Measurements from ENCODE around the gene STAG1.

GRCh38 chr3:136664771-136665170, 87.4 kb downstream of the STAG1 start:
- TF ChIP-seq CTCF (IDR thresholded peaks at IDR 0.05; ENCODE audit: poor library complexity, severe bottlenecking) (no peak), REST (IDR thresholded peaks at IDR 0.05; ENCODE audit: borderline replicate concordance) (no peak), POLR2AphosphoS5 (IDR thresholded peaks at IDR 0.05) (no peak), EP300 (conservative IDR thresholded peaks at IDR 0.05; ENCODE audit: poor library complexity, severe bottlenecking) (no peak), SMC3 (conservative IDR thresholded peaks at IDR 0.05; ENCODE audit: poor library complexity) (no peak), EZH2 (IDR thresholded peaks at IDR 0.05; ENCODE audit: borderline replicate concordance, insufficient read depth, low read length, poor library complexity, severe bottlenecking) (no peak)

All from neural cell (in vitro differentiated cells).